ENCODE measurements around the gene PCLAF.
A peak's percentile ranks its signal among the peaks of the same experiment; 100 is the strongest.
"Not testable (repeated sequence)": the region's sequence is repeated elsewhere in the genome, so short reads cannot be mapped to it uniquely, and the experiment has no call there.

Gene PCLAF

DNA sequence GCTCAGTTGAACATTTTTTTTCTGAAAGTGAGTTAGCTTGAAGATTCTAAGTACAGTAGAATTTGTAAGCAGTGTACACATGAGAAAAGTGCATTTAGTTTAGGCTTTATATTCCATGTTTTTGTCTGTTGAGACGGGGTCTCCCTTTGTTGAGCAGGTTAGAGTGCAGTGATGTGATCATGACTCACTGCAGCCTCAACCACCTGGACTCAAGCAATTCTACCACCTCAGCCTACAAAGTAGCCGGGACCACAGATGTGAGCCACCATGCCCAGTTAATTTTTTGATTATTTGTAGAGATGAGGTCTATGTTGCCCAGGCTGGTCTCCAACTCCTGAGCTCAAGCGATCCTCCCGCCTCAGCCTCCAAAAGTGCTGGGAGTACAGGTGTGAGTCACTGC, 20.0 kb downstream of the PCLAF start:
- DNase-seq (ENCODE audit: low spot score), result no peak

DNA sequence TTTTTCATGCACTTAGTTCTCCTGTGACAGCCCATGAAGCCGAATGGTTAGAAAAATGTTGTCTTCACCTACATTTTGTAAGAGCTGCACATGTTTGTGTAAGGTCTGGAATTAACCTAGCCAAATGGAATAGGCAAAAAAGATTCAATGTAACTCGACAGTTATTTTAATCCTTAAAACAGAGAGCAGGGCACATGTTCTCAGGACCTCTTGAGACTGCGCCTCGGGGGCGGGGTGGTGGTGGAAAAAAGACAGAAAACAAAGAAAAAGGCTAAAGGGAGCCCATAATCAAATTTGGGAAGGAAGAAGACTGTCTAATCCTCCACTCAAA, 24.6 kb downstream of the PCLAF start:
- DNase-seq (ENCODE audit: low spot score), result no peak

- peak; percentile 91 for DNase-seq (ENCODE audit: low spot score)
These were observed 25.1 kb downstream of the PCLAF start, which contains the start of gene CSNK1G1 for GRCh38 chr15:64355944-64356709. Gene CSNK1G1 (minus strand): TSS chr15:64356173. CDS start chr15:64300499, 55,674 bp downstream.

GRCh38 chr15:64355348-64355943, 25.8 kb downstream of the PCLAF start:
- peak; percentile 11 for DNase-seq (ENCODE audit: low spot score)

- no peak for DNase-seq (ENCODE audit: low spot score)
These were observed 26.4 kb downstream of the PCLAF start for GRCh38 chr15:64354688-64355344.

DNA sequence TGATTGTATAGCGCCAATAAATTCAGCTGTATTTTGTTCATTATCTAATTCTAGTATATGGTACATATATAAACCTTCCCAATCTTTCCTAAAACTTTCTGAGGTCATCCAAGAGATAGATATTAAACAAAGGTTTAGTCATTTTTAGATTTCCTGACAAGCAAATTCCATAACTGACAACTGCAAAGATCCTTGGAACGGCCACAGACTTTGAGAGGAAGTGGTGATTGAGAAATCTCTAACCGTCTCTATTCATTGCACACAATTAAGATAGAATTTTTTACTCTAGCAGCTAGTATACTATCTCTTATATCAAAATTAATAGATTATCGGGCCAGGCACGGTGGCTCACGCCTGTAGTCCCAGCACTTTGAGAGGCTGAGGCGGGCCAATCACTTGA, 30.0 kb downstream of the PCLAF start:
- no peak for DNase-seq (ENCODE audit: low spot score)

DNA sequence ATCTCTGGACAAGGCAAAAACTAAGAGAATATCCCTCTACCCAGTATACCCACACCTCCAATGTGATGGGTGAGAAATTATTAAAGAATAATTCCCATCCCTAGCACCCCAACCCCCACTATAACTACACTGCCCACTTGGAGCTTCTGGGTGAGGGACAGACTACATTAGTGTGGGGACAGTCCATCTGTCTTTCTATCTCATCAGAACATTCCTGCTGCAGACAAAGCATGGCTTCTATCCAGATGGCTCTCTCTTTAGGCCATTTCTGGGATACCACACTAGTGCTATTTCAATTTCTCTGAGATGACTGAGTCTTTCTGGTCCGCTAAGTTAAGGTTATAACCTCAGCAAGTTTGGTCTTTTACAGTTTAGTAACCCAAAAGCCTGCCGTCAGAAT, 31.9 kb downstream of the PCLAF start:
- DNase-seq (ENCODE audit: low spot score), result no peak

GRCh38 chr15:64348455-64348854, 32.8 kb downstream of the PCLAF start:
- no peak for DNase-seq (ENCODE audit: low spot score)

- not testable (repeated sequence) for DNase-seq (ENCODE audit: low spot score)
These were observed 35.0 kb downstream of the PCLAF start for GRCh38 chr15:64346242-64346641.

DNA sequence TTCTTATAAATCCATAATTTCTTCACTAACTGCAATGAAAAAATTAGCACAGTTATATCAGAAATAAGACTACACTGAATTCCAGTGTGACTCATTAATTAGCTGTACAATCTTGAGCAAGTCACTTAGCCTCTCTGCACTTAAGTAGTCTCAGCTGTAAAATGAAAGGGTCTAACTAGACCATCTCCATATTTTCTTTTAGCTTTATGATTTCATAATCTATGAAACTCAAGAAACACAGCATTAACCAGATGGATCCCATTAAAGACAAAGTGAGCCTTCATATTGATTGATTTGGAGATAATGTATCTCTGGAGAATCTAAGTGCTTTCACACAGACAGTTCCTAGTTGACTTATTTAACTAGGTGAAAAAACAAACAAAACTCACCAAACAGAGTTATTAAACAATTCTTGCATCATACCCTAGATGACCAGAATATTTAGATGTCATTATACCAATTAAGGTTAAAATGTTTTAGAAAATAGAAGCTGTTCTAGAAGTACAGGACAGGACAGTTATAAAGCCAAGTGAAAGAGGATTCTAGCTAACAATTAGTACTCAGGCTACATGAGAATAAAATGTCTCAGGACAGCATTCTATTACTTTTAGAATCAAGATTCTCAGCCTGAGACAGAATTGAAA, 36.5 kb downstream of the PCLAF start:
- DNase-seq (ENCODE audit: low spot score), result no peak

GRCh38 chr15:64343841-64344240, 37.4 kb downstream of the PCLAF start:
- DNase-seq (ENCODE audit: low spot score), result no peak

DNA sequence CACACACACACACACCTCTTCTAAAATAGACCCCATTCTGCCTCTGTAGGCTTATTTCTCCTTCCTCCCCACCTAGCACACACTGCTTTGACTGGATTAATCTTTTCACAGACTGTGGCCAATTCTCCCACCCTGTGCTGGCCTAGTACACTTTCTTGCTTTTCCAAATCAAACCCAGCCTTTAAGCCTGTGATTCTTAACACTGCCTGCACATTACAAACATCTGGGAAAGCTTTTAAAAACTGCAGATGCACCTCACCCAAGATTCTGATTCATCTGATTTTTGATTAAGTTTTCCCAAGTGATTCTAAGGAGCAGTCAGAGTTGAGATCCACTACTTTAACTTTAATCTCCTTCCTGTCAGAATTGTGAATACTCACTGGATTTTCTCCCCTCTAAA, 38.0 kb downstream of the PCLAF start:
- DNase-seq (ENCODE audit: low spot score), result no peak

DNA sequence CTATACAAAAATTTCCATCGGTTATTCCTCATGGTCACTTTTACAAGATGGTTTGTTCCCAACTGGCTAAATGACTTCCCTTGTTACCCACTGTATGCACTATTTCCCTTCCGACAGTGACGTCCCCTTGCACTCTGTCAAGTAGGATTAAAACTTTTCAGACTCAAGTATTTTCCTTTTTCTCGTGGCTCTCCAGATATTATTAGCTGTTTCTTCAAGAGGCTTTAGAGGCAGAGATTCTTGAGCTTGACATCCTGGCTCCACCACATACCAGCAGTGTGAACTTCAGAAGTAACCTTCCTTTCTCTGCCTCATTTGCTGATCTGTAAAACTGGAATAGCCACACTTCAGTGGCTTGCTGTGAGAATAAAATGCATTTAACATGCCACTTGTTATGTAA, 39.3 kb downstream of the PCLAF start:
- DNase-seq (ENCODE audit: low spot score), result no peak

- no peak for DNase-seq (ENCODE audit: low spot score)
These were observed 40.9 kb downstream of the PCLAF start for GRCh38 chr15:64340355-64340754.

DNA sequence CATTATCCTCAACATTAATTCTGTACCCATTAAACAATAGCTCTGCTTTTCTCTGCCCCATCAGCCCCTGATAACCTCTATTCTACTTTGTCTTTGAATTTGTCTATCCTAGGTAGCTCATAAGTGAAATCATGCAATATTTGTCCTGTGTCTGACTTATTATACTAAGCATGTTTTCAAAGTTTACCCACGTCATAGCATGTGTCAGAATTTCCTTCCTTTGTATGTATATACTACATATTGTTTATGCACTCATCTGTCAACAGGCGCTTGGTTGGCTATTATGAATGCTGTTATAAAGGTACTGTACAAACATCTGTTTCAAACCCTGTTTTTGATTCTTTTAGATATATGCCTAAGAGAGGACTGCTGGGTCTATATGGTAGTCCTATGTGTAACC, 43.5 kb downstream of the PCLAF start:
- no peak for DNase-seq (ENCODE audit: low spot score)

DNA sequence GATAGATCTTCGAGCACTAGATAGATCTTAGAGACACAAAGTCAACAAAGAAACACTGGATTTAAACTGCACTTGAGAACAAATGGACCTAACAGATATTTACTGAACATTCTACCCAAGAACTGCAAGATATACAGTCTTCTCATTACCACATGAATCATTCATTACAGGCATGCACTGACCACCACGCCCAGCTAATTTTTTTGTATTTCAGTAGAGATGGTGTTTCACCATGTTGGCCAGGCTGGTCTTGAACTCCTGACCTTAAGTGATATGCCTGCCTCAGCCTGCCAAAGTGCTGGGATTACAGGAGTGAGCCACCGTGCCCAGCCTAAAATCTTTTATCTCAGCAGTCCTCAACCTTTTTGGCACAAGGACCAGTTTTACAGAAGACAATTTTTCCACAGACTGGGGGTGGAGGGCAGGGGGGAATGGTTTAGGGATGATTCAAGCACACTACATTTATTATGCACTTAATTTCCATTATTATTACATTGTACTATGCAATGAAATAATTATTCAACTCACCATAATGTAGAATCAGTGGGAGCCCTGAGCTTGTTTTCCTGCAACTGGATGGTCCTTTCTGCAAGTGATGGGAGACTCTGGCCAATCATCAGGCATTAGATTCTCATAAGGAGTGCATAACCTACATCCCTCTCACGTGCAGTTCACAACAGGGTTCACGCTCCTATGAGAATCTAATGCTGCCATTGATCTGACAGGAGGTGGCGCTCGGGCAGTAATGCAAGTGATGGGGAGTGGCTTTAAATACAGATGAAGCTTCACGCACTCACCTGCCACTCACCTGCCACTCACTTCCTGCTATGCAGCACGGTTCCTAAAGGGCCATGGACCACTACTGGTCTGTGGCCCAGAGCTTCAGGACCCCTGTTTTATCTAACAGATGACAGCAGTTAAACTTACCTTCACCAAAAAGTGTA, 47.0 kb downstream of the PCLAF start:
- DNase-seq (ENCODE audit: low spot score), result no peak

GRCh38 chr15:64333516-64333915, 47.7 kb downstream of the PCLAF start:
- no peak for DNase-seq (ENCODE audit: low spot score)

DNA sequence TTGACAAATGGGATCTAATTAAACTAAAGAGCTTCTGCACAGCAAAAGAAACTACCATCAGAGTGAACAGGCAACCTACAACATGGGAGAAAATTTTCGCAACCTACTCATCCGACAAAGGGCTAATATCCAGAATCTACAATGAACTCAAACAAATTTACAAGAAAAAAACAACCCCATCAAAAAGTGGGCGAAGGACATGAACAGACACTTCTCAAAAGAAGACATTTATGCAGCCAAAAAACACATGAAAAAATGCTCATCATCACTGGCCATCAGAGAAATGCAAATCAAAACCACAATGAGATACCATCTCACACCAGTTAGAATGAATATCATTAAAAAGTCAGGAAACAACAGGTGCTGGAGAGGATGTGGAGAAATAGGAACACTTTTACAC, 49.6 kb downstream of the PCLAF start:
- DNase-seq (ENCODE audit: low spot score), result not testable (repeated sequence)

GRCh38 chr15:64326975-64327374, 54.3 kb downstream of the PCLAF start:
- not testable (repeated sequence) for DNase-seq (ENCODE audit: low spot score)

- not testable (repeated sequence) for DNase-seq (ENCODE audit: low spot score)
These were observed 54.8 kb downstream of the PCLAF start for GRCh38 chr15:64326458-64326857.

DNA sequence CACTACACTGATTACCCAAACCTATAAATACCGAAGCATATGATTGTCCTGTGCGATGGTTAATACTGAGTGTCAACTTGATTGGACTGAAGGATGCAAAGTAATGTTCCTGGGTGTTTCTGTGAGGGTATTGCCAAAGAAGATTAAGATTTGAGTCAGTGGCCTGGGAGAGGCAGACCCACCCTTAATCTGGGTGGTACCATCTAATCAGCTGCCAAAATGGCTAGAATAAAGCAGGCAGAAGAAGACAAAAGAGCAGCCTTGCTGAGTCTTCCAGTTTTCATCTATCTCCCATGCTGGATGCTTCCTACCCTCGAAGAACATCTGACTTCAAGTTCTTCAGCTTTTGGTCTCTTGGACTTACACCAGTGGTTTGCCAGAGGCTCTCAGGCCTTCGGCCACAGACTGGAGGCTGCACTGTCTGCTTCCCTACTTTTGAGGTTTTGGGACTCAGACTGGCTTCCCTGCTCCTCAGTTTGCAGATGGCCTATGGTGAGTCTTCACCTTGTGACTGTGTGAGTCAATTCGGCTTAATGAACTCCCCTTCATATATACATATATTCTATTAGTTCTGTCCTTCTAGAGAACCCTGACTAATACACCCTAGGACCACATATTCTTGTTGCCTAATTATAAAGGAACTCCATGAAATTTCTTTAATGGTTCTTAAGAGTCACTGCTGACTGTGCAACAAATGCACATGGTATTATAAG, 56.9 kb downstream of the PCLAF start:
- no peak for DNase-seq (ENCODE audit: low spot score)
